GM12874 (cell line): ENCODE measurements around the gene RALGAPA1.

ENCODE experiments used
- CTCF ChIP-seq: IDR thresholded peaks from 2 replicates; pipeline ENCODE4 v1.5.1; 2011; ENCODE audit warnings: low read depth, mild to moderate bottlenecking, control low read depth, low read length, moderate library complexity; ENCODE audit not compliant: insufficient read depth

Gene RALGAPA1

GRCh38 chr14:35539969-35540368 is 269.1 kb downstream of the RALGAPA1 start:
- no peak for TF ChIP-seq CTCF

- TF ChIP-seq CTCF: no peak
Measured at GRCh38 chr14:35535483-35536112, 273.5 kb downstream of the RALGAPA1 start.

GRCh38 chr14:35534873-35535482 is 274.1 kb downstream of the RALGAPA1 start:
- TF ChIP-seq CTCF: no peak

GRCh38 chr14:35534208-35534872 is 274.8 kb downstream of the RALGAPA1 start:
- TF ChIP-seq CTCF: no peak

GRCh38 chr14:35533357-35534207 is 275.5 kb downstream of the RALGAPA1 start, which contains the start of gene INSM2:
INSM2 (plus strand) TSS chr14:35534164; CDS start chr14:35534253, 89 bp downstream.
- TF ChIP-seq CTCF: no peak

GRCh38 chr14:35532783-35533356 is 276.2 kb downstream of the RALGAPA1 start:
- no peak for TF ChIP-seq CTCF
